Caco-2 (cell line): Measurements from ENCODE around the gene RAP1GAP2. TPM values are rescaled to one million over a fixed set of nuclear protein-coding genes. Genes with fewer than 3 reads are reported as not detected.
"Not testable (repeated sequence)": the region's sequence is repeated elsewhere in the genome, so short reads cannot be mapped to it uniquely, and the experiment has no call there.

Experiments used
- BruUV-seq: library from RNA; stranded (reverse); fragments of 400-500 nt; replicated peaks from 2 replicates; lab custom pipeline; 2021; lab: Mats Ljungman, UMichigan
- CTCF ChIA-PET: fragments of 300-600 bp; sonication (Branson Sonifier 250); formaldehyde crosslinking; loops from one replicate; lab custom pipeline; 2022; ENCODE audit warnings: antibody characterized with exemption; lab: Charles Lee
- POLR2A ChIA-PET: fragments of 300-600 bp; sonication (Branson Sonifier 250); formaldehyde crosslinking; loops from one replicate; lab custom pipeline; 2022; ENCODE audit warnings: antibody characterized with exemption; lab: Charles Lee
- DNase-seq, 2 experiments: peaks; one replicate each; pipeline versions ENCODE4 v3.0.0 to v3.0.0-alpha.2; 2020 to 2022
- H3K27me3 ChIP-seq: replicated peaks from 2 replicates; pipeline ENCODE4 v1.6.0; 2011; ENCODE audit warnings: low read length; ENCODE audit not compliant: control insufficient read depth, insufficient read depth
- H3K36me3 ChIP-seq: 2 replicates; pipeline ENCODE4 v1.5.1; 2011; ENCODE audit warnings: low read length; ENCODE audit not compliant: control insufficient read depth, insufficient read depth
- H3K4me1 ChIP-seq: fragments of 250-450 bp; sonication (Bioruptor Pico); 2 replicates; pipeline ENCODE4 v1.5.1; 2020; ENCODE audit warnings: mild to moderate bottlenecking
- H3K4me3 ChIP-seq: 2 replicates; pipeline ENCODE4 v1.5.1; 2011; ENCODE audit warnings: low read depth, mild to moderate bottlenecking, control low read depth, low read length
- H3K9me3 ChIP-seq: fragments of 250-450 bp; sonication (Bioruptor Pico); 2 replicates; pipeline ENCODE4 v1.5.1; 2020; ENCODE audit warnings: mild to moderate bottlenecking, moderate library complexity
- H3K27ac Mint-ChIP-seq: one replicate; pipeline ENCODE4 v1.8.0; 2022; ENCODE audit warnings: mixed read lengths; ENCODE audit not compliant: unreplicated experiment
- H3K27me3 Mint-ChIP-seq: one replicate; pipeline ENCODE4 v1.8.0; 2022; ENCODE audit warnings: mixed read lengths; ENCODE audit not compliant: insufficient read depth, unreplicated experiment
- H3K36me3 Mint-ChIP-seq: one replicate; pipeline ENCODE4 v1.8.0; 2022; ENCODE audit warnings: mild to moderate bottlenecking, mixed read lengths; ENCODE audit not compliant: insufficient read depth, unreplicated experiment
- H3K4me1 Mint-ChIP-seq: one replicate; pipeline ENCODE4 v1.8.0; 2022; ENCODE audit warnings: low read depth, mixed read lengths; ENCODE audit not compliant: unreplicated experiment
- H3K4me3 Mint-ChIP-seq: one replicate; pipeline ENCODE4 v1.8.0; 2022; ENCODE audit warnings: mild to moderate bottlenecking, moderate library complexity, mixed read lengths; ENCODE audit not compliant: unreplicated experiment
- H3K9me3 Mint-ChIP-seq: one replicate; pipeline ENCODE4 v1.8.0; 2022; ENCODE audit warnings: mixed read lengths; ENCODE audit not compliant: unreplicated experiment
- CTCF ChIP-seq, 2 experiments: fragments of 200-600 bp in 1 of 2; IDR thresholded peaks; 1 replicate in 1 of 2; 2 replicates in 1 of 2; pipeline versions ENCODE4 v1.5.1 to v1.8.0; 2011 to 2022; ENCODE audit warnings: antibody characterized with exemption in 1 of 2, control low read depth in 1 of 2, inconsistent platforms in 1 of 2, low read depth in 1 of 2, low read length in 1 of 2, mild to moderate bottlenecking in 1 of 2, moderate library complexity in 1 of 2; ENCODE audit not compliant: insufficient read depth in 1 of 2, severe bottlenecking in 1 of 2, unreplicated experiment in 1 of 2
- intact Hi-C: fragments of 100-400 bp; cut with micrococcal nuclease; formaldehyde crosslinking; loops from one replicate; pipeline ENCODE4 v1.10.0; 2022; ENCODE audit not compliant: unreplicated experiment
- total RNA-seq: library from RNA; stranded (reverse); gene quantifications from 2 replicates; pipeline ENCODE4 v1.2.3, GENCODE V29; 2022

RAP1GAP2 gene
- total RNA-seq, 1 experiment from 2014 or later, result 45.3 TPM

- H3K4me3 ChIP-seq, result no peak overlapping the region
- Mint-ChIP-seq H3K4me3 (no peak overlapping the region), H3K4me1 (no peaks in the 10 kb centered on the region), H3K9me3 (peaks cover 13% of the 10 kb centered on the region), H3K27me3 (peaks cover 5% of the 10 kb centered on the region), H3K27ac (no peak overlapping the region), H3K36me3 (peaks cover 6% of the 10 kb centered on the region)
- POLR2A ChIA-PET, result no interaction called here
- CTCF ChIA-PET, result no interaction called here
- TF ChIP-seq CTCF (IDR thresholded peaks at IDR 0.05; ENCODE audit: insufficient read depth in 1 of 2, low read depth in 1 of 2, low read length in 1 of 2, severe bottlenecking in 1 of 2, unreplicated experiment in 1 of 2), result no peak
- H3K36me3 ChIP-seq, result no peaks in the 10 kb centered on the region
- DNase-seq, result no peak
- H3K27me3 ChIP-seq, result no peaks in the 10 kb centered on the region
- no TSS peak for BruUV-seq
- intact Hi-C loops, result loop anchor here (5.0 to 10.0 kb wide), 3 partner anchors 288 to 601 kb away; no protein-coding TSS in a partner anchor
- H3K9me3 ChIP-seq, result no peaks in the 10 kb centered on the region; the same call in 1 of the 2 replicates
- no peaks in the 10 kb centered on the region for H3K4me1 ChIP-seq
Measured at GRCh38 chr17:3046753-3047152, 250.5 kb downstream of the RAP1GAP2 start.

GRCh38 chr17:3048727-3049471 lies 252.7 kb downstream of the RAP1GAP2 start:
- BruUV-seq, result no TSS peak
- Histone ChIP-seq H3K4me3 (peak overlapping the region; percentile 61), H3K4me1 (no peaks in the 10 kb centered on the region), H3K36me3 (no peaks in the 10 kb centered on the region), H3K27me3 (no peaks in the 10 kb centered on the region), H3K9me3 (no peaks in the 10 kb centered on the region; the same call in 1 of the 2 replicates)
- H3K36me3 Mint-ChIP-seq, result peaks cover 6% of the 10 kb centered on the region
- H3K27me3 Mint-ChIP-seq, result peaks cover 5% of the 10 kb centered on the region
- intact Hi-C loops, result loop anchor here (1.0 to 10.0 kb wide), 4 partner anchors 114 to 598 kb away; no protein-coding TSS in a partner anchor
- H3K27ac Mint-ChIP-seq, result peak overlapping the region; percentile 95
- peaks cover 9% of the 10 kb centered on the region for H3K9me3 Mint-ChIP-seq
- ChIA-PET POLR2A (no interaction called here), CTCF (interaction anchor here (1.0 to 1.9 kb wide), 4 partner anchors 9 to 599 kb away, joined by 3 to 7 read pairs (median 4); partner anchors contain the start of genes CTNS and SHPK)
- H3K4me1 Mint-ChIP-seq, result no peaks in the 10 kb centered on the region
- peak; percentile 69 to 93 for TF ChIP-seq CTCF (IDR thresholded peaks at IDR 0.05; ENCODE audit: insufficient read depth in 1 of 2, low read depth in 1 of 2, low read length in 1 of 2, severe bottlenecking in 1 of 2, unreplicated experiment in 1 of 2)
- H3K4me3 Mint-ChIP-seq, result peak overlapping the region; percentile 95
- DNase-seq, result peak; percentile 99

- Histone ChIP-seq H3K27me3 (no peaks in the 10 kb centered on the region), H3K4me1 (no peaks in the 10 kb centered on the region), H3K4me3 (no peak overlapping the region), H3K36me3 (no peaks in the 10 kb centered on the region), H3K9me3 (no peaks in the 10 kb centered on the region)
- no peak for DNase-seq
- peaks cover 5% of the 10 kb centered on the region for H3K27me3 Mint-ChIP-seq
- ChIA-PET CTCF (interaction anchor here (1.9 kb wide), 1 partner anchor 598 kb away, joined by 7 read pairs; no protein-coding TSS in a partner anchor), POLR2A (no interaction called here)
- H3K4me3 Mint-ChIP-seq, result peak overlapping the region; percentile 95
- BruUV-seq, result no TSS peak
- peak overlapping the region; percentile 95 for H3K27ac Mint-ChIP-seq
- no peak for TF ChIP-seq CTCF (IDR thresholded peaks at IDR 0.05; ENCODE audit: insufficient read depth in 1 of 2, low read depth in 1 of 2, low read length in 1 of 2, severe bottlenecking in 1 of 2, unreplicated experiment in 1 of 2)
- intact Hi-C loops, result loop anchor here (5.0 to 10.0 kb wide), 3 partner anchors 285 to 598 kb away; no protein-coding TSS in a partner anchor
- no peaks in the 10 kb centered on the region for H3K9me3 Mint-ChIP-seq
- H3K4me1 Mint-ChIP-seq, result no peaks in the 10 kb centered on the region
- peaks cover 6% of the 10 kb centered on the region for H3K36me3 Mint-ChIP-seq
Measured at GRCh38 chr17:3049705-3050295, 253.6 kb downstream of the RAP1GAP2 start.

GRCh38 chr17:3054868-3055267 lies 258.6 kb downstream of the RAP1GAP2 start:
- H3K9me3 ChIP-seq, H3K27me3 ChIP-seq, POLR2A ChIA-PET, H3K4me3 ChIP-seq, intact Hi-C loops, H3K9me3 Mint-ChIP-seq, H3K27ac Mint-ChIP-seq, H3K4me1 ChIP-seq, CTCF ChIA-PET, DNase-seq, H3K4me3 Mint-ChIP-seq, H3K27me3 Mint-ChIP-seq, BruUV-seq, H3K4me1 Mint-ChIP-seq, H3K36me3 ChIP-seq, H3K36me3 Mint-ChIP-seq: not testable (repeated sequence)
